Tongue (tissue), 2 donors: ENCODE results near the gene TP63. TPM values are rescaled to one million over a fixed set of nuclear protein-coding genes. Genes with fewer than 3 reads are reported as not detected.
"Not testable (repeated sequence)": the region's sequence is repeated elsewhere in the genome, so short reads cannot be mapped to it uniquely, and the experiment has no call there.

ENCODE experiments used
- DNase-seq: peaks from one replicate; pipeline ENCODE4 v3.0.0-alpha.2; 2015
- total RNA-seq: library from RNA; depleted of rRNA; stranded (reverse); fragments of >200 nt; gene quantifications from one replicate; pipeline ENCODE4 v1.2.3, GENCODE V29; 2014

The TP63 gene
- total RNA-seq, 1 donor from 2014 or later = 43.2 TPM

DNA sequence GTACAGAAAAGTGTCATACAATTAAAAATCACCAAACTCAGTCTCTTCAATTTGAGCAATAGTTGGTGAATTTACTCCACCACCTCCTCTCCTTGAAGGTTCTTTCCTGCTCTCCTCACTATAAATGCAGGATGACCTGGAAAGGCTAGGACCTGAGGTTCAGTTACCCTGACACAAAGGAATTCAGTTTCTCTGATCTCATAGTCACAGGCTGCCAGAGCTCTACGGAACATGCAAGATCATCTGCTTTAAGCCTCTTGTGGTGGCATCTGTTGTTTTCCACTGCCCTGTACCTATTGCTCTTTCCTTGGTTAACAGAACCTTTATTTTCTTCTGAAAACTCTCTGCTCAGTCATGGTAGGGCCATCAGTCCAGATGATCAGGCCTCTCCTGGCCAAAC is 4.9 kb upstream of the TP63 start:
- DNase-seq = peak; percentile 39

DNA sequence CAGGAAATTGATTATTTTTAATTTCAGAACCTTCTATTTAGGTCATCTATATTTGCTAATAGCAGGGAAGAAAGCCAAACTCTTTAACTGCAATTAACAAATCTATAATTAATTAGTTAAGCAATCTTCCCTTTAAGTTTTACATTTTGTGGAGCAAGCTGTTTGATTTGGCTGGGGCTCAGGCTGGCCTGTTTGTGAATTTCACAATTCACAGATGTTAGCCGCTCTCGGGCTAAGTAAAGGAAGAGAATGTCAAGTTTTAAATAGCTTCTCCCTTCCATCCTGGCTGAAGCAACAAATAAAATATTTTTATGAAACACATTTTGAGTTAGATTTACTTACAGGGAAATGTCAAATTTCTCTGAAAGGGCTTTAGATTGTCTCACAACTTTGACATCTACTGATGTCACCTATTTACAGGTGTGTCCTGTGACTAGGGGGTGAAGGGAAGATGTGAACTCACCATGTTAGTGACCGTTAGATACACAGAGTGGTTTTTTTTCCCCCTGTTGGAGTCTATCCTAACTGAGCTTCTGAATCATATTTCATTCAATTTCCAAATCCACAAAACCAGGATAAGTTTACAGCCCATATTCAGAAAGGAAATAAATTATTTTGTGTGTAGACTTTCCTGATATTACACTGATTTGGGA is 1.3 kb upstream of the TP63 start:
- peak; percentile 37 for DNase-seq

DNA sequence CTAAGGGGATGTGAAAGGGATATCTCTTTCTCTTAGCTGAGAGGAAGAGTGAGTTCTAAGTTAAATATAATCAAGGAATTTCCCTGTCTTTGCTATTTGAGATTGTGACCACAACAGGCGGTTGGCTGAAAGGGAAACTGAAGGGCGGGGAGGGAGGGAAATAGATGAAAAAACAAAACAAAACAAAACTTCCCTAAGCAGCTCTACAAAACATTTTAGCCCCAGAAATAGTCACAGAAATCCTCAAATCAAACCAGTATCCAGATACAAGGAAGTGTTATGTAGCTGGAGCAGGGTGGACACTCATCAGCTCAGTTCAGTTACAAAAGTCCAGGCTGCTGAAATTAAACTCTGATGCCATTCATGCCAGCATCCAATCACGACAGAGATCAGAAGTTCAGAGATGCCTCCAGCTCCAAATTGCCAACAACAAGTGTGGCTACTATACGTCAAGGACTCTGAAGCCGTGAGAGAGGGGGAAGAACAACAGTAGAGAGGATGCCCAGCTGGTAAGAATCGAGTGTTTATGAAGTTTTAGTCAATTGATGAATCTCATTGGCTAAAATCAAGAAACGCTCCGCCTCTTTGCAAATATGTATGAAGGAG is 319 bp upstream of the TP63 start:
- DNase-seq = peak; percentile 68

- DNase-seq = no peak
Observed at GRCh38 chr3:189631409-189631808, 220 bp downstream of the TP63 start.

GRCh38 chr3:189632242-189632641 is 1.1 kb downstream of the TP63 start:
- DNase-seq = peak; percentile 19

GRCh38 chr3:189635339-189635738 is 4.2 kb downstream of the TP63 start:
- DNase-seq = no peak

DNA sequence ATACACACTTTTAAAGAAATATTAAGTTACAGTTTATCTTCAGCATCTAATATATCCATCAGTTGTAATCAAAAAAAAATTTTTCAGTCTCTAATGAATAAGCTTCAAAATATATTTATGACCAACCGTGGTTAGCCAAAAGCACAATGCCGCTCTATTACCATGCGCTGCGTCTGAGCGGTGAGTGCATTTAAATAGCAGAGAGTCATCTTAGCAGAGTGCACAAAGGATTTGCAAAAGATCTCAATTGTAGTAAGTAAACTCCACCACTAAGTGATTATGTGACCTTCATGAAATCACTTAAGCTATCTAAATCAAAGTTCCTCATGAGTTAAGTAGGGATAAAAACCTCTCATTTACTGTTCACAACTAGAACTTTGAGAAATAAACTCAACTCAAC is 4.9 kb downstream of the TP63 start:
- DNase-seq = no peak

GRCh38 chr3:189637750-189638149 is 6.6 kb downstream of the TP63 start:
- no peak for DNase-seq

DNA sequence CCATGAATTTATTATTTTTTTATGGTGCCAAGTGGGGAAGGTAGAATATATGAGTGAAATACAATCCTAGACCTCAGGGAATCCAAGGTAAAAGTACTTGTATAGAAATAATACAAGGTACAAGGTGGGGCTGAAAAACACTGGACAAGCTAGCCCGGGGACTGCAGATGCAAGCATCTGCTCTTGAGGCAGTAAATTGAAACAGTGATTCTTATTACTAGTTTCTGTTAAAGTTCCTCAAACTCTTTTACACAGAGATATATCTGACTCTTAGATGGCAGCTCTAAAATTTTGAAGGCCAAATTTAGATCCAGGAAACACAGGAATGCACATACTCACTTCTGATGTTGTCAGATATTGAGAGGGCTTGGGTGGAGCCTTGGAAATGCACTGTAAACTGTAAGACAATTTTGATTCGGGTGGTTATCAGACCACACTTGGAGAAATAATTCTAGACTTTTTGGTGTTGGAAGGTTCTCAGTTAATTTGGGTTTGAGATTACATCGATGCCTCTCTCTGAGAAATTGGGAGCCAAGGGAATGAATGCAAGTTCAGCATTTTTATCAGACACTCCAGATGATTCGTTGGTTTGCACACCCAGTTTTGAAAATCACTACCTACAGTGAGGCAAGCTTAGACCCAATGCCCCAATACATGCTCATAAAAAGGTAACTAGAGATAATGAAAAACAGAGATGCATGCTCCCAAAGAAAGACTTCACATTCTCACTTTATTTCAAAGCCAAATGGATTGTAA is 7.3 kb downstream of the TP63 start:
- DNase-seq = no peak

DNA sequence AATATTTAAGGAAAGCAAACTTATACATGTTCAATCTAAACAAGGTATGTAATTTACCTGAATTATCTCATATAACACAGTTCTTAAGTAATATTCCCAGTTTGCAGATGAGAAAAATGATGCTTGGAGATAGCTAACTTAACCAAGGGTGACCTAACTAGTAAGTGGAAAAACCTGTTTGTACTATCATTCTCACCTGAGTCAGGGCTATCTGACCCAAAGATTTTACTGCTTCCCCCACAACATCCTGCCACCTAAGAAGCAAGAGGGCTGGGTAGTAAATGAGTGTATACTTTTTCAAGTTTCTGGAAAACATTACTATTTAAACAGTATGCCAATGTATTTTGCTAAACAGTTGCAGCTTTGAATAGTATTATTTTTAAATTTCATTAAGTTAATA is 10.6 kb downstream of the TP63 start:
- DNase-seq = no peak

GRCh38 chr3:189646853-189647542 is 15.8 kb downstream of the TP63 start:
- no peak for DNase-seq

- no peak for DNase-seq
Observed at GRCh38 chr3:189652042-189652441, 20.9 kb downstream of the TP63 start.

DNA sequence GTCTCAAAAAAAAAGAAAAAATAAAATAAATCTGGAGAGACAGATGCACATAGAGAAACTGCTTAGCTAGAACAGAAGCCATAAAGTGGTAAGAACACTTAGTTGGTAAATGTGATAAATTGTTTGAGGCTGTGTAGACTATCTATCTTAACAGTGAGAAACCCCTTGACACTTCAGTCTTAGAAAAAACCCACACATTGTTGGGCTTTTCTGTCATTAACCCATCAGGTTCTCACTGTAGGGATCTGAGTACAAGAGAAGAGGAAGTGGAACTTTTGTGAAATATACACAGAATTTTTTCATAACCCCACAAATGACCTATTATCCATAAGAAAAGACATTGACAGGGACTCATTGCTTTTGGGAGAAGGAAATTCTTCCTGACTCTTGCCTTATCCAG is 24.4 kb downstream of the TP63 start:
- DNase-seq = no peak

DNA sequence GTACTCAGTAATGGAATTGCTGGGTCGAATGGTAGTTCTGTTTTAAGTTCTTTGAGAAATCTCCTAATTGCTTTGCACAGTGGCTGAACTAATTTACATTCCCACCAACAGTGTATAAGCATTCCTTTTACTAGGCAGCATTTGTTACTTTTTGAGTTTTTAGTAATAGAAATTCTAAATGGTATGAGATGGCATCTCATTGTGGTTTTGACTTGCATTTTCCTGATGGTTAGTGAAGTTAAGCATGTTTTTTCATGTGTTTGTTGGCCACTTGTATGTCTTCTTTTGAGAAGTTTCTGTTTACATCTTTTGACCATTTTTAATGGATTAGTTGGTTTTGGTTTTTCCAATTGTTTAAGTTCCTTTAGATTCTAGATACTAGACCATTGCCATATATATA is 28.4 kb downstream of the TP63 start:
- no peak for DNase-seq

DNA sequence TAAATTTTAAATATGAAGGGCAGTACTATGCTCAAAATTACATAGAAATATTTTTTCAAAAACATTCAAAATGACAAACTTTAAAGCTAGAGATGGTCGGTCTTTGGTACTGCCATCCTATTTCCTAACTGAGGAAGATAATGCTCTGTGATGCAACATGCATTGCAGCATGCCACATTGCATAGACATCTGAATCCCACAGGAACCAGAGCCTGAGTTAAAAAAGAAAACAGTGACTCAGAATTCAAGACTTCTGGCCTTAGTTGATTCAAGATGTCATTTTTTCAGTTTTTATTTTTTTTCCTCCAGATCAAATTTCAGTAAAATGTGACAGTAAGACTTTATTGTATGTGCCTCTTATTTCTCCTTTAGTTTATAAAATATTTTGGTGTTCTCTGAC is 33.1 kb downstream of the TP63 start:
- no peak for DNase-seq

- DNase-seq = not testable (repeated sequence)
Observed at GRCh38 chr3:189672346-189672745, 41.2 kb downstream of the TP63 start.

- DNase-seq = no peak
Observed at GRCh38 chr3:189673535-189673934, 42.3 kb downstream of the TP63 start.

DNA sequence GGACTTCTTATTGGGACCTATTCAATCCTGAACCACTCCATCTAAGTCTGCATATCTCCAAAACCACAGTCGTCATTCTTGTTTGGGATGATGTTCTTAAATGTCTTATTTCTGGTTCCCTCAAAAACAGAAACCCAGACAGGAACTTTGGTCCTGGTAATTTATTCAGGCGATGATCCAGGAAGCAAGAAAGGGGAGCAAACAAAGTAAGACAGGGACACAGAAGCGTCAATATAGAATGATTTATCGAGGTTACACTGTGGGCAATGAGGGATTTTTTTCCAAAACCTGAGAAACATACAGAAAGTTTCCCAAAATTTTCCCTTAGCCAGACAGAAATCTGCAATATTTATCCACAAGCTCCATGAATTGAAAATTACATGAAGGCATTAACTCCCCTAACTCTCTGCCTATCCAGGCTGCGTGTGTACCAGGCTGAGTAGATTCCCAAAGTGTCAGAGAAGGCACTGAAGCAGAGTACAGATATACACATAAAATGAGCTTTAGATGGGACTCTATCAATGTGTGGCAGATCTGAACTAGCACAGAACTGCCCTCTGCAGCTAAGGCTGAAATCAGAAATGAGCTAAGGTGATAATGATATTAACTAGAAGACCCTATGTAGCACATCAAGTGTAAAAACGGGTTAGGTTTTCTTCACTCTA is 43.2 kb downstream of the TP63 start:
- no peak for DNase-seq

DNA sequence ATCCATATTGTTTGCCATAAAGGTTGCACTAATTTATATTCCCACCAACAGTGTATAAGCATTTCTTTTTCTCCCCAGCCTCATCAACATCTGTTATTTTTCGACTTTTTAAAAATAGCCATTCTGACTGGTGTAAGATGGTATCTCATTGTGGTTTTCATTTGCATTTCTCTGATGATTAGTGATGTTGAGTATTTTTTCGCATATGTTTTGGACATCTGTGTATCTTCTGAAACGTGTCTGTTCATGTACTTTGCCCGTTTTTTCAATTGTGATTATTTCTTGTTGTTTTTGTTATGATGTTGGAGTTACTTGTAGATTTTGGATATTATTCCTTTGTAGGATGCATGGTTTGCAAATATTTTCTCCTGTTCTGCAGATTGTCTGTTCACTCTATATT is 46.5 kb downstream of the TP63 start:
- no peak for DNase-seq

GRCh38 chr3:189680723-189681122 is 49.5 kb downstream of the TP63 start:
- no peak for DNase-seq

DNA sequence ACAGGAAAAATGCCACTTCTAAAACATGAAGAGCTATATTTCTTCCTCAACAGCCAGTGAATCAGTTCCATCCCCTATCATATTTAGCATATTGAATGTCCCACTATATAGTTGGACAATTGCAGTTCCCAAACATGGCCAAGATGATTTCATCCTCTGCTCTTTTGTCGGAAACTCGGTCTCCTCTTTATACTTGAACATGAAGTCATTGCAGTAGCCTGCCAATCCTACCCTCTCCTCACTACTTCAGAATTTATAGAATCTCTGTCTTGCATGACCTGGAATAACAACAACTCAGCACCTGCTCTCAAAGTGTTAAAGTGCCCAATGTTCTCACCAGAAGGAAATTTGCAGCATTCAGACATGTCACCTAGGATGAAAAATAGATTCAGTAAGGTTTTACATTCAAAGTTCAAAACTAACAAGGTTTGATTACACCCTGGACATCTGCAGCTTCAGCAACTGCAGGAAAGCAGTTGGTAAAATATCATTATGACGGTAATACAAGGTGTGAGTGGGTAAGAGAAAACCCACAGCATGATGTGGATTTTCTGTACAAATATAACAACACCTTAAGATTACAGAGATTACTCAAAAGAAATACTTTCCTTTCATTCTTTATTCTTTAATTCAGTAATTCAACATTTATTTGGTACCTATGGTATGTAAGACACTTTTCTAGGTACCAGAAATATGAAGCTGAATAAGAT is 52.5 kb downstream of the TP63 start:
- DNase-seq = peak; percentile 21

DNA sequence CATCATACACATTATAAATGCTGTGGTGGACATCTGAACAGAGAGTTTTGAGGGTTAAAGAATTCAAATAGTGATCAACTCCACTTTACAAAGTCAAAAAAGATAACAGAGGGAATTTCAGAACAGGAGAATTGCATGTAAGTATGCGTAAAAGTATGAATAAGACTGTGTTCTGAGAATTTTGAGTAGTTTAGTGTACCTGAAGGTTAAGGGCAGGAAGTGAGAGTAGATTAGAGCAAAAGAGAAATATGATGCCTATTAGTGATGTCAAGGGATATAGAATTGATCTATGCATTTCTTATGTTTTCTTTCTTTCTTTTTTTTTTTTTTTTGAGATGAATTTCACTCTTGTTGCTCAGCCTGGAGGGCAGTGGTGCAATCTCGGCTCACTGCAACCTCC is 53.1 kb downstream of the TP63 start:
- no peak for DNase-seq
